ENCODE data around the gene GPR153. TPM values are rescaled to one million over a fixed set of nuclear protein-coding genes. Genes with fewer than 3 reads are reported as not detected.

The GPR153 gene
- total and polyA plus RNA-seq, 2 of the 8 experiments (the other 6 are each of a cell fraction or from before 2014, with no cell fraction given): 5.7 to 8.1 TPM

DNA sequence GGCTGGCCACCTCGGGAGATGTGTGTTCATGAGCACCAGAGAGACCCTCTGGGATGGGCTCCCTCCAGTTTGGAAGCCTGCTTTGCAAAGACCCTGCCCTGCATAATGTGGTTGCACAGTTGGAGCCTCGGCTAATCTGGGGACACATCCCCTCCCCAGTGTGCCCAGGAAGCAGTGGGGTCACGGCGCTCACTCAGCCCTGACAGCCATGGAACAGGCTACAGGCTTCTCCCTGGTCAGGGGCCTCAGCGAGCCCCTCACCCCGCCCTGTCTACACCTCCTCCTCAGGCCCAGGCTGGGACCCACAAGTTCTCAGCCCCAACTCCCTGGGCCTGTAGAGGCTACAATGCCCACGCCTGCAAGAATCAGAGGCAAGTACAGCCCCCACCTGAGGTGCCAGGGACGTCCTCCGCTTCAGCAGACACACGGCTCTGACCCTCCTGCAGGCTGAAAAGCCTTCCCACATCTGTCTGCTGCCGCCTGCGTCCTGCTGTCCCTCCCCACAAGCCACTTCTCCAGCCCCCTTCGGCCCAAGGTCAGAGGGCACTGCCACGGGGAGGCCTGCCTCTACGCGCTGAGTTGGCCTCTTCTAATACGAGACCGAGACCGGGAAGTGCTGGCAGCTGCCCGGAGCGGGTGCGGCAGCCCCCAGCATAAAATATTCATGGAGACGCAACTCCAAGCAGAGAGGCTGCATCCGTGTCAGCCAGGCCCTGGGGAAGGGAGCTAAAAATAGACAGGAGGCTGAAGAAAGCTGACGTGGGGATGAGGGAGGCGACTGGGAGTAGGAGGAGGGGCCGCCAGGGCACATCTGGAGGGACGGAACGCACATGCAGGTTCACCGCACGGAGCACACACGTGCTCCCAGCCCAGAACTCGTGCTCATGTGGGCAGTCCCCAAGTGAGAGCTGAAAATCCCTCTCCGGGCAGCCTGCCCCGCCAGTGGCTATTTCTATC is 15.2 kb upstream of the GPR153 start:
- no peak for TF ChIP-seq POLR2AphosphoS5 (IDR thresholded peaks at IDR 0.05; ENCODE audit: low read depth, low read length)
- no peak for TF ChIP-seq HDAC6 (IDR thresholded peaks at IDR 0.05; ENCODE audit: low read depth, low read length)
- TF ChIP-seq SP1 (IDR thresholded peaks at IDR 0.05; ENCODE audit: low read depth, low read length): no peak
- no peak for TF ChIP-seq ASH2L (IDR thresholded peaks at IDR 0.05; ENCODE audit: low read length)
- no peak for TF ChIP-seq FOSL1 (IDR thresholded peaks at IDR 0.05; ENCODE audit: insufficient read depth, low read depth, low read length)
- TF ChIP-seq POU5F1 (IDR thresholded peaks at IDR 0.05; ENCODE audit: low read depth, low read length): no peak
- TF ChIP-seq POLR2A (IDR thresholded peaks at IDR 0.05; ENCODE audit: control extremely low read depth in 1 of 2, low read depth in 2 of 2, low read length in 2 of 2): no peak
- TF ChIP-seq KDM5A (IDR thresholded peaks at IDR 0.05; ENCODE audit: low read length): no peak
- no peak for TF ChIP-seq SIN3A (conservative IDR thresholded peaks at IDR 0.05 in 1 of 2, IDR thresholded peaks at IDR 0.05 in 1 of 2; ENCODE audit: low read depth in 1 of 2, low read length in 2 of 2)
- no peak for TF ChIP-seq NRF1 (IDR thresholded peaks at IDR 0.05; ENCODE audit: low read depth, low read length)
- TF ChIP-seq ZNF274 (IDR thresholded peaks at IDR 0.05; ENCODE audit: borderline replicate concordance, extremely low read depth, low read length): no peak
- no peak for TF ChIP-seq SUZ12 (IDR thresholded peaks at IDR 0.05; ENCODE audit: low read length)
- no peaks in the 10 kb centered on the region for H3K79me2 ChIP-seq (ENCODE audit: control insufficient read depth in 1 of 2, insufficient read depth in 2 of 2, low read length in 2 of 2)
- no peak overlapping the region for H2AFZ ChIP-seq (ENCODE audit: low read length)
- no peak overlapping the region; the same call in 1 of the 2 replicates for H2AK5ac ChIP-seq (ENCODE audit: low read depth, low read length)
- no peak overlapping the region for H2BK20ac ChIP-seq (ENCODE audit: low read length)
- no peak overlapping the region; the same call in 1 of the 2 replicates for H2BK5ac ChIP-seq (ENCODE audit: low read depth, low read length)
- peak overlapping the region; percentile 58 for H3K4ac ChIP-seq (replicated peaks; ENCODE audit: insufficient read length, low read depth, low read length)
- H2BK15ac ChIP-seq (ENCODE audit: low read length): no peak overlapping the region
- CTCF ChIA-PET (ENCODE audit: partially characterized antibody): interaction anchor here (0.6 to 10.6 kb wide), 18 partner anchors 8 to 159 kb away, joined by 3 to 122 read pairs (median 4); no protein-coding TSS in a partner anchor
- no peak for DNase-seq (ENCODE audit: low read depth in 1 of 2, low spot score in 2 of 2)
- no peak overlapping the region for H4K5ac ChIP-seq (ENCODE audit: insufficient read length, low read depth, low read length)
- no peak overlapping the region for H4K8ac ChIP-seq (ENCODE audit: extremely low read depth, insufficient read depth, low read length)
- 89% methylated on average over 33 of the region's 35 CpGs; no CpG with 5 or more reads in 1 of the 2 experiments for WGBS, 2 experiments (ENCODE audit: extremely low coverage in 1 of 2, insufficient coverage in 1 of 2, insufficient read length in 1 of 2, insufficient replicate concordance in 2 of 2, low coverage in 1 of 2, low lambda C conversion rate in 2 of 2, missing lambda C conversion rate in 1 of 2)
- no peak overlapping the region for H3K4me3 ChIP-seq (ENCODE audit: extremely low read depth in 1 of 4, insufficient read depth in 2 of 4, low read depth in 3 of 4, low read length in 4 of 4)
- H3K9me3 ChIP-seq (ENCODE audit: insufficient read depth in 2 of 2, low read depth in 1 of 2, low read length in 1 of 2): no peaks in the 10 kb centered on the region
- H3K56ac ChIP-seq (replicated peaks; ENCODE audit: insufficient read length, low read depth, low read length): no peak overlapping the region
- H2BK12ac ChIP-seq (ENCODE audit: low read depth, low read length): no peak overlapping the region
- H3K4me1 ChIP-seq (replicated peaks in 1 of 4; ENCODE audit: control insufficient read depth in 3 of 4, insufficient read depth in 4 of 4, low read length in 3 of 4): peaks cover 0 to 25% (median 13%) of the 10 kb centered on the region in 4 experiments; a peak in 6 of 7 replicates
- no peak overlapping the region for H3K9ac ChIP-seq (replicated peaks in 1 of 4; ENCODE audit: extremely low read depth in 1 of 4, low read depth in 3 of 4, low read length in 3 of 4)
- no peak overlapping the region for H3K23ac ChIP-seq (ENCODE audit: insufficient read length)
- no peak overlapping the region for H3K27ac ChIP-seq (ENCODE audit: low read depth, low read length)
- peaks cover 3% of the 10 kb centered on the region; the same call in 1 of the 2 replicates for H3K79me1 ChIP-seq (ENCODE audit: low read depth, low read length)
- peaks cover 3 to 5% of the 10 kb centered on the region in 2 experiments for H4K20me1 ChIP-seq (replicated peaks in 1 of 2; ENCODE audit: control insufficient read depth in 1 of 2, insufficient read depth in 2 of 2, low read length in 2 of 2)
- H4K91ac ChIP-seq (replicated peaks; ENCODE audit: insufficient read length, low read length): no peak overlapping the region
- H3K27me3 ChIP-seq (replicated peaks in 1 of 4; ENCODE audit: control insufficient read depth in 3 of 4, extremely low read depth in 1 of 4, insufficient read depth in 3 of 4, low read length in 3 of 4): no peaks in the 10 kb centered on the region
- no peak for FAIRE-seq
- H2BK120ac ChIP-seq (replicated peaks; ENCODE audit: low read depth, low read length): no peak overlapping the region
- H3K14ac ChIP-seq (ENCODE audit: insufficient read length): no peak overlapping the region
- no peak overlapping the region; the same call in none of the 2 replicates for H3K18ac ChIP-seq (ENCODE audit: extremely low read depth, low read length)
- H3K23me2 ChIP-seq (ENCODE audit: low read depth, low read length): no peaks in the 10 kb centered on the region
- POLR2A ChIA-PET (ENCODE audit: partially characterized antibody): no interaction called here
- no peak overlapping the region for H3K4me2 ChIP-seq (ENCODE audit: insufficient read depth in 1 of 2, low read depth in 2 of 2, low read length in 2 of 2)
- no peaks in the 10 kb centered on the region; a peak in 2 of 8 replicates for H3K36me3 ChIP-seq (ENCODE audit: control insufficient read depth in 2 of 4, insufficient read depth in 4 of 4, low read length in 3 of 4)

All from H1 (cell line).